Epithelial cell of prostate (primary cell): Measurements from ENCODE around the gene SORCS2.

Experiments
- DNase-seq: peaks from one replicate; pipeline ENCODE4 v3.0.0-alpha.2; 2011; ENCODE audit warnings: low read depth, low spot score
- H3K27ac ChIP-seq: fragments of 450-650 bp; 2 replicates; pipeline ENCODE4 v1.5.1; 2017; ENCODE audit warnings: mild to moderate bottlenecking

Gene SORCS2

GRCh38 chr4:7330031-7330596 lies 137.8 kb downstream of the SORCS2 start:
- no peak overlapping the region for H3K27ac ChIP-seq

GRCh38 chr4:7330811-7331681 lies 138.7 kb downstream of the SORCS2 start:
- no peak overlapping the region for H3K27ac ChIP-seq
- DNase-seq, result no peak

More at GRCh38 chr4:7330031-7330596, 137.8 kb downstream of the SORCS2 start:
- DNase-seq, result no peak

- H3K27ac ChIP-seq, result no peak overlapping the region
- DNase-seq, result no peak
Measured at GRCh38 chr4:7331682-7332000, 139.3 kb downstream of the SORCS2 start.

DNA sequence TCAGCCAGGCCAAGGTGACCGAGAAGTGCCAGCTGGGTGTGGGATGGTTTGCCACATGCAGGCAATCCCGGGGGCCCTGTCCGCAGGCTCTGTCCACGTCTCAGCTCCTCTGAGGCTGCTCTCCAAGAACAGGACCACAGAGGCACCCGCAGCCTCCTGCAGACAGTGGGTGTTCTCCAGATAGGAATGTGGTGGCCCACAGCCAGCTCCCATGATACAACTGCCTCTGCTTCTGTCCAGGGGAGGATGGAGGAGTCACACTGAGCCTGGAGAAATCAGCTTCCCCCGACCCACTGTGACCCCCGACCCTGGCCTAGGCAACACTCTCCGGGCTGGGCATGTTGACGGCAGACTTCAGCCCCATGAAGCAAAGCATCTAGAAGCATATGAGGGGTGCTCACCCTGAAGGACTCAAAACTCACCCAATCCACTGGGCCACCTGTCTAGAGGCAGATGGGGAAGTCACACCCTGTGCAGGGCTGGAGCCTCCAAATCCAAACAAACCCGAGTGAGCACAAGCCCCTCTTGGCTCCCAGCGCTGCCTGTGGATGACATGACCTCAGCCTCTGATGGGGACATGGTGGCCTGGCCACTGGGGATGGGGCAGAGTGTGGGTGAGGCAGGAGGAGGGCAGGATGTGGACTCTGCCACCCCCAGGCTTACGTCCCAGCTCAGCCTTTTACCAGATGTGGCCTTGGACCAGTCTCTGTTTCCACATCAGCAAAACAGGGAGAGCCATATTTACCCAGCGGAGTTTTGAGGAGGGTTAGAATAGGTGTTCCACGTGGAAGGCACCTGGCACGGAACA lies 140.1 kb downstream of the SORCS2 start:
- no peak for DNase-seq
- no peak overlapping the region for H3K27ac ChIP-seq

- H3K27ac ChIP-seq, result no peak overlapping the region
- DNase-seq, result no peak
Measured at GRCh38 chr4:7333024-7333780, 140.9 kb downstream of the SORCS2 start.

- H3K27ac ChIP-seq, result no peak overlapping the region
- no peak for DNase-seq
Measured at GRCh38 chr4:7333801-7334421, 141.6 kb downstream of the SORCS2 start.

GRCh38 chr4:7334521-7335275 lies 142.4 kb downstream of the SORCS2 start:
- no peak for DNase-seq
- H3K27ac ChIP-seq, result no peak overlapping the region

GRCh38 chr4:7335344-7336066 lies 143.2 kb downstream of the SORCS2 start:
- H3K27ac ChIP-seq, result no peak overlapping the region
- DNase-seq, result no peak

DNA sequence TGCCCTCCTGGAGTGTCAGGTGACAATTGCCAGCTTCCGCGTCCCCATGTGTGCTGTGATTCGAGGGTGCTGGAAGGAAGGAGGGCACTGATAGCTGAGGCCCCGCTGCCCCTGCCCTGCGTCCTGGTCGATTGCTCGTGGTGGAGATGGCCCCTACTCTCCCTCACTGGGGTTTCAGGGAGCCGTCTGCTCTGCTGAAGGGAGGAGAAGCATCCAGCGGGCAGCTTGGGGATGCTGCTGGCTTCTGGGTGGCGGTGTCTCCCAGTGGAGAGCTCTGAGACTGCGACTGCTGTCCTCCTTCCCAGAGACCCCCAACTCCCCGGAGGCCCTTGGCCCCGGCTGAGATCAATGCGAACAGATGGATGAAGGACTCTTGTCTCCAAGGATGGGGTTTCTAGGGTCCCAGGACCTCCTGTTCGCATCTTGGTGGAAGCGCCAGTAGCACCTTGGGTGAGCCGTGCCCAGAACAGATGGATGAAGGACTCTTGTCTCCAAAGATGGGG lies 143.8 kb downstream of the SORCS2 start:
- DNase-seq, result no peak
- no peak overlapping the region for H3K27ac ChIP-seq

DNA sequence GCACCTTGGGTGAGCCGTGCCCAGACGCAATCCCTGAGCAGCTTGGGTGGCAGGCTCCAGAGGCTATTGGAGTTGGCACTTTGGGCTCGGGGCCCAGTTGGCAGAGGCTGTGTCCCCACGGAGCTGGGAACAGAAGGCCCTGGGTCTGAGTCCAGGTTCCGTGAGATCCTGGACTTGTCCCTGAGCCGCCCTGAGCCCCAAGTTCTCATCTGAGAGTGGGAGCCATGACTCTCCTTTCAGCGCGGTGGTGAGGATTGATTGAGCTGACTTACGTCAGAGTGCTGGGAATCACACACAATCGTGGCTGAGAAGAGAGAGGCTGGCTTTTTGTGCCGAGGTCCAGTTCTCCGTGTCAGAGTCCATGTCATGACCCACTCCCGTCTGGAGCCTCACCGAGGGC lies 144.4 kb downstream of the SORCS2 start:
- no peak overlapping the region for H3K27ac ChIP-seq
- DNase-seq, result no peak

DNA sequence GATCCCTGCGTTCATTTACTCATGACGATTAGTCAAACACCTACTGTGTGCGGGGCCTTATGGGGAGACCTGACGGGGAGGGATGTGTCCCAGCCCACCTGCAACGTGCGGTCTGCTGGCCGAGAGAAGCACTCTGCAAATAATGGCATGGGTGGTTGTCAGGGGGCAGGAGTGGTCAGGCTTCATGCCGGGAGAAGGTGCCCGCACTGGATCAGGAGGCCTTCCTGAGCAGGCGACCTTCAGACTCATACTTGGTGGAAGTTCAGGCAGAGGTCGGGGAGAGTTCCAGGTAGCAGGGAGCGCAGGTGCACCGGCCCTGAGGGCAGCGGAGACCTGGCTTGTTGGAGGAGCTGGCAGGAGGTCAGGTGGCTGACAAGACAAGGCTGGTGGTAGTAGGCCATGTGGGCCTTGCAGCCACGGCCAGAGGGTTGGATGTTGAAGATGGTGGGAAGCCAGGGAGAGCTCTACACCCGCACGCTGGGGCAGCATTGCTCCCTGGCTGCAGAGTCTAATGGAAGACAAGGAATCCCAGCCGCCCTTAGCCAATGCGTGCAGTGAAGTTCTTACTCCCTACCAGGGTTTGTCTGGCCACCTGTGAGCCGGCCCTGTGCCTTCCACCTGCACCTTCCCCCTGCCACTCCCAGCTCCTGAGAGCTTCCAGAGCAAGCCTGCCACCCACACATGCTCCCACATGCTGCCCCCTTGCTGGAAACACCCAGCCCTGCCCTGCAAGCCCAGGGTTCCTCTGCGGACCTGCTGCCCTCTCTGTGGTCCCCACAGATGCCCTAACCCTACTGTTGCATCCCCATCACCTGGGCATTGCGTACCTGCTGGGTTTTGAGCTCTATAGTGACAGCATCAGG lies 145.1 kb downstream of the SORCS2 start:
- H3K27ac ChIP-seq, result no peak overlapping the region
- no peak for DNase-seq

GRCh38 chr4:7338059-7338452 lies 145.7 kb downstream of the SORCS2 start:
- no peak for DNase-seq
- no peak overlapping the region for H3K27ac ChIP-seq

- no peak for DNase-seq
- H3K27ac ChIP-seq, result no peak overlapping the region
Measured at GRCh38 chr4:7338876-7339623, 146.7 kb downstream of the SORCS2 start.

GRCh38 chr4:7339751-7340552 lies 147.6 kb downstream of the SORCS2 start:
- no peak overlapping the region for H3K27ac ChIP-seq
- DNase-seq, result no peak

DNA sequence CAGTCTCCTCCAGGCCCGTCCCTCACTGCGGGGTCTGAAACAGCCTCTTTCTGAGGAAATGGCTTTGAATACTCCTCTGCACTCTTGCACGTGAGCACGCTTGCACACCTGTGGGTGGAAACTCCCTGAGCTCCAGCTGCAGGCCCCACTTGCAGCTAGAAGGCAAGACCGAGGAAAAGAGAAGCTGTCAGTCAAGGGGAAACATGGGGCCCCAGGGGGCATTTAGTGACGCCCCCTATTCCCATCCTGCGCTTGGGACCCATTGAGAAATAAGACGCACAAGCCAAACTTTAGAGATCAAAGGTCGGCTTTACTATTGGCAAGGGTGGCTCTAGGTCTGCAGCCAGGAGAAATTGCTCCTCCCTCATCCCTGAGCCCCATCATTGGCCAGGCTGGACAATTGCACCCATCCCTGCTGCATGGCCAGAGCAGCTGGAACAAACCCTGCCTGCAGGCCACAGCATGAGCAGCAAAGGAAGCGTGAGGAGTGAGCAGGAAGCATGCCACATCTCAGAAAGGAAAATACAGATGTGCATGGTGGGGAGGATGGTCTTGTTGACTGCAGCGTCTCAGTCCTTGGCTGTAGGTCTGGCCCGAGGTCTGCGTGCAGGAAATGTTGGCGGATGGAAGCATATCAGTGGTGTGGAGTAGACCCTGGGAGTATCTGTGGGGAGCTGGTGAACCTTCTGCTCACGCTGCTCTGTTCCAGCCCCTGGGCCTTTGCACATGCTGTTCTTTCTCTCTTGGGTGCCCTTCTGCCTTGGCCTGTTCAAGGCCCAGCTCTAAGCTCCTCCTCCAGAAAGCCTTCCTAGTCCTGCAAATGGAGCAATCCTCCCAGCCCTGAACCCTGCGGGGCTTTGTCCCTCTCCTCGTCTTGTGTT lies 148.5 kb downstream of the SORCS2 start:
- H3K27ac ChIP-seq, result no peak overlapping the region
- no peak for DNase-seq
